ENCODE results near the gene SNHG17. TPM values are rescaled to one million over a fixed set of nuclear protein-coding genes. Genes with fewer than 3 reads are reported as not detected.
"Not testable (repeated sequence)": the region's sequence is repeated elsewhere in the genome, so short reads cannot be mapped to it uniquely, and the experiment has no call there.

SNHG17 gene
- total and polyA plus RNA-seq, 2 donors (not counting 1 experiment from before 2014, with no cell fraction given), result 49.6 to 78.0 TPM

DNA sequence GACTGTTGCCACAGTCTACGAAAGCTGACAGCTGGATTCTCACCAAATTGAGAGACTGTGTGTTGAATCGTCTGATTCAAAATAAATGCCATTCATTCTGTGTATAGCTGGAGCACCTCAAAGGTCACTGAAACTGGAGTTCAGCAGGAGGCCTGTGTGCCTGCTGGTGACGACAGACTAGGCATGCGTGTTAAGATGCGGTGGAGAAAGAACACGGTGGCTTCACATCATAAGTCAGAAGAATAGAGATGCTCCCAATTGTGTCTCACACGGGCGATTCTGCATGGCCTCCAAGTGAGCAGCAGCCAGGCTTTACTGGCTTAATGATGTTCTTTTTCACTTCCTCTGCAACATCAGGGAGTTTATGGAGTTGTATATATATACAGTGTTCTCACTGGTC is 32.3 kb downstream of the SNHG17 start:
- peaks cover 3% of the 10 kb centered on the region for H3K9me3 Mint-ChIP-seq (ENCODE audit: insufficient read depth)
- no peak for DNase-seq
- CTCF ChIA-PET, result no interaction called here

DNA sequence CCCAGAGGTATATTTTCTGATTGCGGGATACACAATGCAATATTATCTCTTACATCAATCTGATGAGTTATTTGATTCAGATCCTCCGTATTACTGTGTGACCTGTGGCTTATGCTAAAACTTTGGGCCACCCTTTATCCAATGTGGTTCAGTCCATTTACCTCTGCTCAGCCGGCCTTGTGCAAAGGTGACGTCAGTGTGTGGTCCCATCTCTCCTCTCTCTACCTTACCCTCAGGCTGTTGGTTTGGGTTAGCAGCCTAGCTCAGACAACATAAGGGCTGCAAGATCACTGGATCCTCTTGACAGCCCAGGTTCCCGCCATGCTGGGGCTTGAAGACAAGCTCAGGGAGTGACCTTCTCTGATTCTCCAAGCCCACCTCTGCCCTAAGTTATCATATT is 33.0 kb downstream of the SNHG17 start:
- H3K36me3 ChIP-seq (replicated peaks in 1 of 2; ENCODE audit: control extremely low read depth in 1 of 2, control insufficient read depth in 1 of 2, extremely low read depth in 1 of 2, insufficient read depth in 2 of 2, low read length in 1 of 2), result no peaks in the 10 kb centered on the region
- no peaks in the 10 kb centered on the region for H3K27me3 ChIP-seq (replicated peaks in 1 of 4; ENCODE audit: control extremely low read depth in 1 of 4, control insufficient read depth in 3 of 4, insufficient read depth in 4 of 4, low read length in 3 of 4)
- no peaks in the 10 kb centered on the region for H3K79me2 ChIP-seq (ENCODE audit: control insufficient read depth, insufficient read depth, low read length)
- H3K4me3 Mint-ChIP-seq, result no peak overlapping the region
- H3K27me3 Mint-ChIP-seq, result no peaks in the 10 kb centered on the region
- no peak overlapping the region for H3K9ac ChIP-seq (ENCODE audit: low read length)
- no peaks in the 10 kb centered on the region for H4K20me1 ChIP-seq (ENCODE audit: control insufficient read depth, insufficient read depth, low read length, poor library complexity, severe bottlenecking)
- no peak for DNase-seq
- H3K9me3 ChIP-seq (ENCODE audit: control extremely low read depth in 1 of 3, control insufficient read depth in 2 of 3, insufficient read depth in 1 of 3, low read length in 2 of 3), result peaks cover 0 to 7% (median 0%) of the 10 kb centered on the region in 3 donors
- no peak overlapping the region for H2AFZ ChIP-seq (ENCODE audit: insufficient read depth, low read depth, low read length, poor library complexity, severe bottlenecking)
- ChIA-PET CTCF (no interaction called here), POLR2A (no interaction called here)
- H3K27ac ChIP-seq (ENCODE audit: low read length in 2 of 2), result no peak overlapping the region
- ATAC-seq (ENCODE audit: low read depth), result no peak
- peaks cover 3% of the 10 kb centered on the region for H3K9me3 Mint-ChIP-seq (ENCODE audit: insufficient read depth)
- WGBS (ENCODE audit: insufficient coverage), result 98% methylated on average over 4 of the region's 5 CpGs
- no peaks in the 10 kb centered on the region for H3K4me1 ChIP-seq (ENCODE audit: control insufficient read depth in 2 of 2, insufficient read depth in 2 of 2, low read length in 2 of 2)
- no peak overlapping the region for H3K4me3 ChIP-seq (ENCODE audit: control extremely low read depth in 1 of 5, extremely low read depth in 1 of 5, insufficient read depth in 1 of 5, low read depth in 2 of 5, low read length in 4 of 5)
- intact Hi-C loops (cut with micrococcal nuclease), result no loop called here
- no peak overlapping the region for H3K4me2 ChIP-seq (replicated peaks; ENCODE audit: low read depth, low read length, poor library complexity, severe bottlenecking)
- H3K27ac Mint-ChIP-seq, result no peak overlapping the region
- TF ChIP-seq, protein P1, sequence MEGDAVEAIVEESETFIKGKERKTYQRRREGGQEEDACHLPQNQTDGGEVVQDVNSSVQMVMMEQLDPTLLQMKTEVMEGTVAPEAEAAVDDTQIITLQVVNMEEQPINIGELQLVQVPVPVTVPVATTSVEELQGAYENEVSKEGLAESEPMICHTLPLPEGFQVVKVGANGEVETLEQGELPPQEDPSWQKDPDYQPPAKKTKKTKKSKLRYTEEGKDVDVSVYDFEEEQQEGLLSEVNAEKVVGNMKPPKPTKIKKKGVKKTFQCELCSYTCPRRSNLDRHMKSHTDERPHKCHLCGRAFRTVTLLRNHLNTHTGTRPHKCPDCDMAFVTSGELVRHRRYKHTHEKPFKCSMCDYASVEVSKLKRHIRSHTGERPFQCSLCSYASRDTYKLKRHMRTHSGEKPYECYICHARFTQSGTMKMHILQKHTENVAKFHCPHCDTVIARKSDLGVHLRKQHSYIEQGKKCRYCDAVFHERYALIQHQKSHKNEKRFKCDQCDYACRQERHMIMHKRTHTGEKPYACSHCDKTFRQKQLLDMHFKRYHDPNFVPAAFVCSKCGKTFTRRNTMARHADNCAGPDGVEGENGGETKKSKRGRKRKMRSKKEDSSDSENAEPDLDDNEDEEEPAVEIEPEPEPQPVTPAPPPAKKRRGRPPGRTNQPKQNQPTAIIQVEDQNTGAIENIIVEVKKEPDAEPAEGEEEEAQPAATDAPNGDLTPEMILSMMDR (IDR thresholded peaks at IDR 0.05), result no peak
- no peak for TF ChIP-seq EZH2 (IDR thresholded peaks at IDR 0.05; ENCODE audit: borderline replicate concordance, insufficient read depth, low read depth, low read length, poor library complexity, severe bottlenecking)
- H3K4me1 Mint-ChIP-seq, result no peaks in the 10 kb centered on the region

More for the DNA sequence above, 32.3 kb downstream of the SNHG17 start:
- Mint-ChIP-seq H3K27ac (no peak overlapping the region), H3K4me3 (no peak overlapping the region), H3K4me1 (no peaks in the 10 kb centered on the region), H3K27me3 (no peaks in the 10 kb centered on the region)
- Histone ChIP-seq H4K20me1 (ENCODE audit: control insufficient read depth, insufficient read depth, low read length, poor library complexity, severe bottlenecking) (no peaks in the 10 kb centered on the region), H3K79me2 (ENCODE audit: control insufficient read depth, insufficient read depth, low read length) (no peaks in the 10 kb centered on the region), H3K27me3 (replicated peaks in 1 of 4; ENCODE audit: control extremely low read depth in 1 of 4, control insufficient read depth in 3 of 4, insufficient read depth in 4 of 4, low read length in 3 of 4) (no peaks in the 10 kb centered on the region), H2AFZ (ENCODE audit: insufficient read depth, low read depth, low read length, poor library complexity, severe bottlenecking) (no peak overlapping the region), H3K4me2 (replicated peaks; ENCODE audit: low read depth, low read length, poor library complexity, severe bottlenecking) (no peak overlapping the region), H3K9ac (ENCODE audit: low read length) (no peak overlapping the region), H3K9me3 (ENCODE audit: control extremely low read depth in 1 of 3, control insufficient read depth in 2 of 3, insufficient read depth in 1 of 3, low read length in 2 of 3) (peaks cover 0 to 10% (median 0%) of the 10 kb centered on the region in 3 donors), H3K36me3 (replicated peaks in 1 of 2; ENCODE audit: control extremely low read depth in 1 of 2, control insufficient read depth in 1 of 2, extremely low read depth in 1 of 2, insufficient read depth in 2 of 2, low read length in 1 of 2) (no peaks in the 10 kb centered on the region), H3K4me1 (ENCODE audit: control insufficient read depth in 2 of 2, insufficient read depth in 2 of 2, low read length in 2 of 2) (no peaks in the 10 kb centered on the region), H3K27ac (ENCODE audit: low read length in 2 of 2) (no peak overlapping the region), H3K4me3 (ENCODE audit: control extremely low read depth in 1 of 5, extremely low read depth in 1 of 5, insufficient read depth in 1 of 5, low read depth in 2 of 5, low read length in 4 of 5) (no peak overlapping the region)
- intact Hi-C loops (cut with micrococcal nuclease), result no loop called here
- ATAC-seq (ENCODE audit: low read depth), result no peak
- no peak for TF ChIP-seq EZH2 (IDR thresholded peaks at IDR 0.05; ENCODE audit: borderline replicate concordance, insufficient read depth, low read depth, low read length, poor library complexity, severe bottlenecking)
- TF ChIP-seq, protein P1 (IDR thresholded peaks at IDR 0.05), result no peak
- WGBS (ENCODE audit: insufficient coverage), result 97% methylated on average over 8 of the region's 8 CpGs
- POLR2A ChIA-PET, result no interaction called here

DNA sequence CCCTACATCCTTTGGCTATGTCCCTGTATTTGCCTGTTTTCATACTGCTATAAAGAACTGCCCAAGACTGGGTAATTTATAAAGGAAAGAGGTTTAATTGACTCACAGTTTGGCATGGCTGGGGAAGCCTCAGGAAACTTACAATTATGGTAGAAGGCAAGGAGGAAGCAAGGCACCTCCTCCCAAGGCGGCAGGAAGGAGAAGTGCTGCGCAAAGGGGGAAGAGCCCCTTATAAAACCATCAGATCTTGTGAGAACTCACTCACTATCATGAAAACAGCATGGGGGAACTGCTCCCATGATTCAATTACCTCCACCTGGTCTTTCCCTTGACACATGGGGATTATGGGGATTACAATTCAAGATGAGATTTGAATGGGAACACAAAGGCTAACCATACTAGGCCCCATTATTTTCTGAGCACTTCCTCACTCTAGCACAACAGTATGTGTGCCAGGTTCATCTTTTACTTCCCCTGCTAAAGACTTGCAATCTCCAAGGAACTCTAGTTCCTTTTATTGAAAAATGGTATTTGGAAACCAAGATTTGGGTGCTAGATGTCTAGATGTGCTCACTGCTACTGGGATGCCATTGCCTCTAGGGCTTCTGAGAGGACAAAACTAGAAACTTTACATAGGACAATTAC is 39.3 kb downstream of the SNHG17 start:
- WGBS (ENCODE audit: insufficient coverage), result no CpG with 5 or more reads among the region's 2 CpGs
- H3K9me3 Mint-ChIP-seq (ENCODE audit: insufficient read depth); H3K36me3 ChIP-seq (replicated peaks in 1 of 2; ENCODE audit: control extremely low read depth in 1 of 2, control insufficient read depth in 1 of 2, extremely low read depth in 1 of 2, insufficient read depth in 2 of 2, low read length in 1 of 2); intact Hi-C loops (cut with micrococcal nuclease); H3K27ac Mint-ChIP-seq; H3K27me3 ChIP-seq (replicated peaks in 1 of 4; ENCODE audit: control extremely low read depth in 1 of 4, control insufficient read depth in 3 of 4, insufficient read depth in 4 of 4, low read length in 3 of 4); H3K4me3 ChIP-seq (ENCODE audit: control extremely low read depth in 1 of 5, extremely low read depth in 1 of 5, insufficient read depth in 1 of 5, low read depth in 2 of 5, low read length in 4 of 5); H3K9me3 ChIP-seq (ENCODE audit: control extremely low read depth in 1 of 3, control insufficient read depth in 2 of 3, insufficient read depth in 1 of 3, low read length in 2 of 3); H3K4me2 ChIP-seq (replicated peaks; ENCODE audit: low read depth, low read length, poor library complexity, severe bottlenecking); H3K27me3 Mint-ChIP-seq; ATAC-seq (ENCODE audit: low read depth); H2AFZ ChIP-seq (ENCODE audit: insufficient read depth, low read depth, low read length, poor library complexity, severe bottlenecking); DNase-seq; H3K4me1 Mint-ChIP-seq; H3K79me2 ChIP-seq (ENCODE audit: control insufficient read depth, insufficient read depth, low read length); H4K20me1 ChIP-seq (ENCODE audit: control insufficient read depth, insufficient read depth, low read length, poor library complexity, severe bottlenecking); H3K4me3 Mint-ChIP-seq; CTCF ChIA-PET; H3K27ac ChIP-seq (ENCODE audit: low read length in 2 of 2); POLR2A ChIA-PET; H3K4me1 ChIP-seq (ENCODE audit: control insufficient read depth in 2 of 2, insufficient read depth in 2 of 2, low read length in 2 of 2); H3K9ac ChIP-seq (ENCODE audit: low read length): not testable (repeated sequence)

All from B cell (primary cell).